Suppressor macrophage (primary cell): ENCODE measurements around the gene TMTC2.
"Not testable (repeated sequence)": the region's sequence is repeated elsewhere in the genome, so short reads cannot be mapped to it uniquely, and the experiment has no call there.

Experiments used
- DNase-seq, 4 experiments: peaks; one replicate each; pipeline ENCODE4 v3.0.0-alpha.2; 2020 to 2022

TMTC2 gene

DNA sequence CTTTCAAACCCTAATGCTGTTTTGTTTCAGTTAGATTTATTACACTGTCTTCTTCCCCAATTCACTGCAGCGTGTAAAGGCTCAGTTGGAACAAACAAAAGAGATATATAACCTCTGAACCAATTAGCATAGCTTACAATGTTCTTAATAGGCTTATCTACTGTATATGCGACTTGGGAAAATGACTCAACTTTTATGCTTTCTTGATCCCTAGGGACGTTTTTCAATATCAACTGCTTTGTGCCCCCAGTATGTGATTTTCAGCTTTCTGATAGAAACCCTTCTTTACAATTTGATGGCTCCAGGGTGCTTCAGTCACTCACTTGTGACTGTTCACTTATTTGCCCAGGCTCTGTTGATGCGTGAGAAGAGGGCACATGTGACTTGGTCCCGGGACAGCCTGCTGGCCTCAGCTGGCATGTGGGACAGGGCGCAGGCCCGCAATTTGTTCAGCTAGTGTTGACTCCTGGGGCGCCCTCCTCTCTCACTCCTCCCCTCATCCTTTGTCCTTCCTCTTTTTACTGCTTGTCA, 107.1 kb downstream of the TMTC2 start:
- no peak for DNase-seq

DNA sequence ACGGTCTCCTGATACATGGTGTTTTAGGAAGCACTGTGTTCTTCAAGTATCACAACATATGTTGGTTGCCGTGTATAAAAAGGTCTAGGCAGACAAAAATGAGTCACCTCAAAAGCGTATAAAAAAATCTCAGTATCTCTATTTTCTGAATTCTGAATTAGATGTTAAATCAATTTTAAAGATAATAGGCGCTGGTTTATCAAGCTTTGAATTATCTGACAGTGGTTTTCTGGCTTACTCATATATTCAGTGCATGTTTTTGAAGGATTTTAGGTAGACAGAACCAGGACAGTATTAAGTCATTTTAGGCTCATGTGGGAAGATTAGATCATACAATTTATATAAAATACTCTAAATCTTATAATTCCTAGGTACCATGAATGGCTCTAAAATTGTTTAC, 110.8 kb downstream of the TMTC2 start:
- no peak for DNase-seq

DNA sequence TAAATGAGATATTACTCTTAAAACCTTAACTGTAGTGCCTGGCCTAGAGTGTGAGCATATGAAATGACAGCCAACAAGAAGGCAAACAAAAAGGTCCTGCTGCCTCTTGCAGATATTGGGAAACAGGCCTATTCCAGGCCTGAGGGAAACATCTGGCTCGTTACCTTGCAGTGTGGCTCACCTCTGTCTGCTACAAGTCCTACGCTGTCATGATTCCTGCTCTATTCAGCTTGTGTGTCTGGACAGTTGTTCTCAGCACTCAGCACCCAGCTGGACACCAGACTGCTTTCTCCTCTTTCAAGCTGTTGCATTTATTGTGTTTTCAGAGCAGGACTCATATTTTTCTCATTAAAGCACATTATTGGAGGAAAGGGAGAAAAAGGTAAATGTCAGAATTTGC, 113.5 kb downstream of the TMTC2 start:
- DNase-seq: no peak

DNA sequence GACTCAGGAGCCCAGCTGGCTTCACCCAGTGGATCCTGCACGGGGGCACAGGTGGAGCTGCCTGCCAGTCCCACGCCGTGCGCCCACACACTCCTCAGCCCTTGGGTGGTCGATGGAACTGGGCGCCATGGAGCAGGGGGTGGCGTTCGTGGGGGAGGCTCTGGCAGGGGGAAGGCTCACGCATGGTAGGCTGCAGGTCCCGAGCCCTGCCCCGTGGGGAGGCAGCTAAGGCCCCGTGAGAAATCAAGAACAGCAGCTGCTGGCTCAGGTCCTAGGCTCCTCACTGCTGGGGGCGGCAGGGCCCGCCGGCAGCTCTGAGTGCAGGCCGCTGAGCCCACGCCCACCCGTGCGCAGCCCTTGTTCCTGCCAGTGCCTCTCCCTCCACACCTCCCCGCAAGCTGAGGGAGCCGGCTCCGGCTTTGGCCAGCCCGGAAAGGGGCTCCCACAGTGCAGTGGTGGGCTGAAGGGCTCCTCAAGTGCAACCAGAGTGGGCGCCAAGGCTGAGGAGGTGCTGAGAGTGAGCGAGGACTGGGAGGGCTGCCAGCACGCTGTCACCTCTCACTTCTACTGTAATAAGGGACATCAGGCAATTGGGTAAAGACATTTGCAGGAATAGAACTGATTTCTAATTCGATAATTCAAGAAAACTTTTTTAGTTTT, 115.4 kb downstream of the TMTC2 start:
- DNase-seq: no peak

DNA sequence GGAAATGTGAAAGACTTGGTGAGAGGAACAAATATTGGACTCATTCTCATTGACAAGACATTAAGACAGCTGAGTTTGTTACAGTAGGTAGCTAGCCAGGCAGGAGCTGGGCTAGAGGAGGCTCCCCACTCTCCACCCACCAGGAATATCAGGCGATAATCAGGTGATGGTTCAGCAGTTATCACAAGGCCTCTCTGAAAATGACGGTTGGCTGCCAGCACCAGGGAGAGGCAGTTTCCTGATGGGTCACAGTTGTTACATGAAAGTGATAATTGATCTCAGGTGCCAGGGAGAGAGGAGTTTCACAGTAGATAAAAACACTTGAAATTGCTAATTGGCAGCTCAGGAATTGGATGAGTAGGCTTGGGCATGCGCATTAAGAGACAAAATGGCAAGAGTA, 116.5 kb downstream of the TMTC2 start:
- no peak for DNase-seq

DNA sequence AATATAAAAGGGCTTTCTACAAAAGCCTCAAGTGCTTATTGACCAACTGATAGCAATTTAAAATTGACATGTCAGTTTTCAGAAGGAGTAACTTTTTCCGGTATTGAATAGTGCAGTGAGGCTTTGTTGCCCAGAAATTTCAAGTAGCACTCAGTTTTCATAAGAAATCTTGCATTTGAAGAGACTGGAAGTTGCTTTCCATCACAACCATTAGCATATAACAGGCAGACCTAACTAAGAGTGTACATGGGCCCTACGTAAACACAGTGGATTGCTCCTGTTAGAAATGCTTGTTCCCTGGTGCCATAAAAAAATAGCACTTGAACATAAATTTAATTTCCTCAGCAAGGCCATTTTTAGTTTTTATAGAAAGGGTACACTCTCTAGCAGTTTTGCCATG, 117.9 kb downstream of the TMTC2 start:
- no peak for DNase-seq

DNA sequence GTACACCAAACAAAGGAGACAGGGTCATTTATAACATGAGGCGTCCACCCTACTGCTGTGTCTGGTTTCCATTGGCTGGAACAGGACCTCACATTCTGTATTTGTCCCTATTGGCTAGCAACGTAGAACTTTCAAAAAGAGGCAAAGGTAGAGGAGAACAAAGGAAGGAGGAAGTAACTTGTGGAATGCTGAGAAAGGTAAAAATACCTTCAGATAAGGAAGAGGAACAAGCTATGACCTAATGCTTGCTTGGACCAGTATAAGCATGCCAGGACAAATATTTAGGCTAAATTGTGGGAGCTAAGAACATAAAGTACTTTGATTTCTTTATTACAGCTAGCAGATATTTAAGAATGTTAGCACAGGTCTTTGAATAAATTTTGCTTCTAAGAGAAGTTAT, 118.3 kb downstream of the TMTC2 start:
- not testable (repeated sequence) for DNase-seq

DNA sequence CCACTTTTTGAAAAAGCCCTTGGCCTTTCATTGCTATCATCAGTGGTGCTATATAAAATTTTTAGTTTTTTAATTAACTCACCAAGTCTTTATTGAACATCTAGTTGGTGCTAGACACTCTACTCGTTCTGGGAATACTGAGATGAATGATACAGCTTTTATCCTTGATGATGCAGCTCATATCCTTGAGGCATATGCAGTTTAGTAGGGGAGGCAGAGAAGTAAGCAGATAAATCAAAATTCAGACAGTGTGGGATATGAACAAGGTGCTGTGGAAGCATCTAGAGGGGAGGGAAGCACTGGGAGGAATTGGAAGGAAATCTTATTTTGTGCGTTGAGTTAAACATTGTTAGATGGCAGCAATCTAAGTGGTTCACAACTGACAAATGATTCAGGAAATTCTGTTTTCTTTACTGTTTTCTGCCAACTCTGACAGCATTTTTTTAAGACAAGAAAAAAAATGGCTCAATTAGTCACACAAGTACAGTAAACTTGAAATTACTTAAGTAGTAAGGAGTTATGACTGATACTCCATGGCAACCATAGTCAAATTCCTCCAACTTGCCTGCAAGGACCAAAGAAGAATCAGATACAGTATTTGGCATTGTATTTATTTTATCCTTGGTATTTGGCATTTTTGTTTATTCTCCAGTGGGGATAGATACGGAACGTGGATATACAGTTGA, 119.2 kb downstream of the TMTC2 start:
- DNase-seq: no peak

DNA sequence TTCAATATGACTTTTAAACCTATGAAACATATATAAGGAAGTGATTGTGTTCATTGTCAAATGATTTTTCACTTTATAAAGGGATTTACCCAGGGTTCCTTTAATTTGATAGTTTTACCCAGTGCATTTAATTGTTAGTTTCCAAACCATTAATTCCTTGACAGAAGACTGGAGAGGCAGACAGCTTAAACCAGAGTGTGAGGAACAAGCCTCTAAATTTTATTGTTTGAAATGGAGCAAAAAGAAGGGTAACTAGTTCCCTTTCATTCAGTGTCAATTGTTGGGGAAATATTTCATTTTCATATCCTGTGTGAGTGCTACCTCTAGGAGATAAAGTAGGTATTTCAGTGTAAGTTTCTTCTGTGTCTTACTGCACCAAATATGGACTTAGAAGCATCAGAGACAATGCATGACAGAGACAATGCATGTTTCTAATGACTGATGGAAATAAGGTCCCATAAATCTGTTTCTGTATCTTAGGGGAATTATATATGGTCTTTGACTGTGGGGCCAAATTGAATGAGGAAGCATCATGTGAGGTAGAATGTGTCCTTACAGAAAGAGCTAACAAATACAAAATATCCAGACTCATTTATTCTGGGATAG, 120.5 kb downstream of the TMTC2 start:
- DNase-seq: no peak

DNA sequence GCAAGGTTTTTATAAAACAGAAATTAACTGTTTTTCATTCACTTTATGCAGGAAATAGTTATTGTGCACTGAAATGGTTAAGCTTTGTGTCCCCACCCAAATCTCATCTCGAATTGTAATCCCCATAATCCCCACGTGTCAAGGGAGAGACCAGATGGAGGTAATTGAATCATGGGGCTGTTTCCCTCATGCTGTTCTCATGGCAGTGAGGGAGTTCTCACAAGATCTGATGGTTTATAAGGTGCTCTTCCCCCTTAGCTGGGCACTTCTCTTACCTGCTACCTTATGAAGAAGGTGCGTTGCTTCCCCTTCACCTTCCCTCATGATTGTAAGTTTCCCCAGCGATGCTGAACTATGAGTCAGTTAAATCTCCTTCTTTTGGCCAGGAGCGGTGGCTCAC, 123.9 kb downstream of the TMTC2 start:
- no peak for DNase-seq

DNA sequence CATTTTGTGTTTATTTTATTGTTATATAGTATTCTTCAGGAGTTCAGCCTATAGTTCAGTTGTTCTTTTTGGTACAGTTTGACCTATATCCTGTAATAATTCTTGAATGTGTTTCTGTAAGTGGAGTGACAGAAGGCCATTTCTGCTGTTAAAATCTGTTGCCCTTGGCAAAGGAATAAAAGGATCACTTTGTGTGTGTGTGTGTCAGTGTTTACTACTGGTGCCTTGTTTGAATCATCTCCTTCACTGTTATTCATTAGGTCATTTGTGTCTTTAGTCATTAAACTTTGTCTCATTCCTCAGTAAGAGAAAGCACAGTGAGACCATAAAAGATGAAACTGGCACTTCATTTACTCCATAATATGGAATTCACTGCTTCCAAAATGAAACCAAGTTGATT, 130.7 kb downstream of the TMTC2 start:
- no peak for DNase-seq

DNA sequence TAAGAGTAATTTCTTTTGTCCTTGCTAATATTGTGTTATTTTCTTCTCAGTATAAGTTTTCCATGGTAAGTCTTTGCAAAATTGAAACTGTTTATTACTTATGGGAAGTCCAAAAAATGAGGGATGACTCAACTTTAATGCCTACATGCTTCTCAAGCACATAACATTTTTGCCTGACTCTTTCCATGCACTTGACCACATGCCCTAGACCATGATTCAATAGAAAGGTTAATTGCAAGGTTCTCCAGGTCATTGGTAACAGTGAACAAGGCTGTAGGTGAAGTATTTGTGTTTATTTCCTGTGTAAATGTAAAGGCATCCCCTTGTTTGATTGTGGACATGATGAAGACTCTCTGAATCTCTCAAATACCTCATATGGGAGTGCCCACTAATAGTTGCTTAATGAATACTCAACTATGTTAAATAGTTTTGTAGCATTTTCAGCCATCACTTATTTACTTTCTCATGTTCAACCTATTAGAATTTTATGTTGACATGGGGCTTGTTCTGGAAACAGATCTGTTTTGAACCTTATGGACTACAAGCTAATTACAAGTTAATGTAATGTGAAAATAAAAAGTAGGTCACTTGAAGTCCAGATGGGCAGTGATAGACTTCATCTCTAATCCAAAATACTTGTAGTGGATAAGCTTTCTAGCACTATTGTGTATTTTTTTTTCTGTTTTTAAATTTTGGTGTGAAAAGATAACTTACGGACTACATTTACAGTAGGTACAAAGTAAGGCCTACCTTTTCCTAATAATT, 131.7 kb downstream of the TMTC2 start:
- peak in 3 of 4 experiments; percentile 9 to 28 (median 23) for DNase-seq

DNA sequence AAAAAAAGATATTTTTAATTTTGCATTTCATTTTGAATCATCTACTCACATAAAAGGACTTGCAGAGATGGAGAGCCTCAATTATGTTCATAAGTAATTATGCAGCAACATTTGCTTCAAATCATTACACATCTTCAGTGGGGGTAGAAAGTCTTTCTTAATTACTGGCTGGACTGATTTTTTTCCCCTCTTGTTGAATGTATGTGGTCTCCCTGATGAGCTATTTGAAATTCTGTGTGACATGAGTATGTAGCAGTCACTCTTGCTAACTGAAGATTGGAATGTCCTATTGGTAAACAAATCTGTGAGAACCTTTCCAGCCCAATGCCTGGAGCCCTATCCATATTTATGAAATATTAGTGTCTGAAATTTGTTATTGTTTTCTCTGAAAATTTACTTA, 139.8 kb downstream of the TMTC2 start:
- DNase-seq: no peak

DNA sequence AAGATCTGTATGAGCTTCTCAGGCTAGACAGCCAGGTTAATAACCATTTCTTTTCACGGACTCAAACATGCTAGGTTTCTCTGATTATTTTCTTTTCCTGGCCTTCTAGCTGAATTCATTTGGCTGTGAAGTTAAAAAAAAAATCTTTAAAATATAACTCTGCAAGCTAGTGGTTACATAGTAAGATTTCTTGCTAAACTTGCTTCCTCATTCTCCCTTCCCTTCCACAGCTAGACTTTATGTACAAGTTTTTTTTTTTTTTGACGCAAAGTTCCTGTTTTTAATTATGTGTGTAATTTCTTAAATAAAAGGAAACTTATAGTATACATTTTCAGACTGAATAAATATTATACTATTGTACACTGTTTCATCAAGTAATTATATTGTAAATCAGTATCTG, 145.4 kb downstream of the TMTC2 start:
- peak; percentile 26 to 87 (median 57) for DNase-seq

DNA sequence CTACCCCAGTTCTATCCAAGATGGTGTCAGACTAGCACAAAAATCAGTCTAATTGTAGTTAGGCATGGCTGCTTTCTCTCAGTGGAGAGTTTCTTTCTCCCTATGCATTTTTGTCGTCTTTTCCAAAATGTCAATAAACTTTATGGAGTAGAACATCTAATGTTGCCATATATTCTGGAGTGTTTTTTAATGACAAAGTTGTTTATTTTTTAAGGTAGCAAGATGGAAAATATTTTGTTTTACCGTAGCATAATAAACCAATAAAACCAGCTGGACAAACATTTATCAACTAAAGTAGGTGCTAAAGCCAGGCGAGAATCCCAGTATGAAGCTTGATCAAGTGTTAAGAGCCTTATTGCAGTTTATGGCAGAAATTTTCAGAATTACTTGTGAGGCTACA, 146.3 kb downstream of the TMTC2 start:
- no peak for DNase-seq

DNA sequence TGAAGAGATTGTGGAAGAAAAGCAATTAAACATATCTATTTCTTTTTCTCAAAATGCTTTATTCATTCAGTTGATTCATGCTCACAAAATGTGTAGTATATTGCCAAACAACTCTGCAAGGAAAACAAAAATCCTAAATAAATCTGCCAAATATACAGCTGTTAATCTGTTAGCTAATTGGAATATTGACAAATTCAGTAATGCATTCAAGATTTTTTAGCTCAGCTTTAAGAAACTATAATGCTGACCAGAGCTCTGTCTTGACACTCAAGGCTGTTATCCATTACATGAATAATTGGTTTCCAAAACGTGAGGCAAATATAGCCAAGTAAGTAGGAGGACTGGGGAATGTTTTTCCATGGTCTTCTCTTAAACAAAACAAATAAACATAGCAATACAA, 146.8 kb downstream of the TMTC2 start:
- DNase-seq: no peak

DNA sequence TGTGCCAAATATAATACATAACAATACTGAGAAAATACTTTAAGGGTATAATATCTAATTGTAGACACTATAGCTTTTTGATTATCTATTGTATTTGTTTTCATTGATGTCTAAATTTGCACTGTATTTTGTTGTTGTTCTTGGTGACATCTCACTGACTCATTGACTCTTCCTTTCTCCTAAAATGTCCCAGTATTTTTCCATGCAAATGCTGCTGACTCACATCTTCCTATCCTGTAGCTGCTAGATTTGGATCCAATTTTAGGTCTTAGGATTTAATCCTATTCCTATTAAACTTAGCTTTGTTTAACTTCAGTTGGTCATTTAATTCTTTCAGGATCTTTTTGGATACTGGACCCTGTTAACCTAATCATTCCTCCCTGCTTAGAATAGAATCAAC, 148.5 kb downstream of the TMTC2 start:
- no peak for DNase-seq

DNA sequence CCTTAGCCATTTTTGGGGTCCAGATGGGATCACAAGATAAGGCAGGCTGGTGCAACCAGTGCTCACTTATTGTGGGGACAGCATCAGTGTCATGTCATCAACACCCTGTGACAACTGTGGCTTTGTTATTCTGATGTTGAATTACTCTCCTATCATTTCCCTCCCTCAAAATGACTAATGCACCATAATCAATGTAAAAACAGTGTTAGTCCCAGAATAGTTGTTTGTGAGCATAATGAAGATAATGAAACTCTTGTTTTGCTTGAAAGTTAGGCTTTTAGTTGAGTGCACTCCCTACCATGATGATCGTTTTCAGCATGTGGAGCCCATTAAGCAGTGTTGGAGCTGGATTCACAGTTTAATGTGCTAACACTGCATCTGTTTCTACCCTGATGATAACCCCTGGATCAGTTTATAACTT, 151.4 kb downstream of the TMTC2 start:
- no peak for DNase-seq

DNA sequence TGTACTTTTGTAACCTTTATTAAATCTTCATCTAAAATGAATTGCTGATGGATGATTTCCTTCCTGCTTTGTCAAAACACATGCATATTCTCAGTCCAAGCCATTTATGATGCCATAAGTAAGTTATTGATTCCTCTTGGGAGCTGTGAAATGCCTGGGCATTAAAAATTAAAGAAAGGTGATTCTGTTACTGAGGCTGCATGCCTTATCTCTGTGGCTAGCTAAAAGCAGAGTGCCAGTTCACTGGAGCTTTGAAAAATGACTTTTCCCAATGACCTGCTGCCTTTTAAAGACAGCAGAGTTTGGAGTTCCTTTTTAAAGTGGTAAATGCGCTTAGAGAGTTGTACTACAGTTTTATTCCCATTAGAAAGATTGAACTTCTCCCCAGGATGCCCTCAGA, 152.1 kb downstream of the TMTC2 start:
- DNase-seq: no peak

DNA sequence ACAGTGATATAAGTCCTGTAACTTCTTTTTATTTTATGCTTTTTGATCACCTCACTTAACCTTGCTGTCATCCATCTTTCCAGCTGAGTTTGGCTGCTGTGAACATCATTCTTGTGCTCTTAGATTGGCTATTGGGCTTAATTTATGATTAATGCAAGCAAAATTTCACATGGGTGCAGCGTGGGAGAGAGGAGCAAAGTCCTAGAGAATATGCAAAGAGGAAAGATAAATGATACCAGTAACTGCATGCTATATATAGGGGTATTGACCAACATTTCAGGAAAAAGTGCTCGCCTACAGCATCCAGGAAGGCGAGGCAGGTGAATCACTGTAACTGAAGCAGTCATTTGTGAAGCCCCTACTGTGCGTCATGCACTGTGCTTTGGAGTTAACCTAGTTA, 153.1 kb downstream of the TMTC2 start:
- no peak for DNase-seq

DNA sequence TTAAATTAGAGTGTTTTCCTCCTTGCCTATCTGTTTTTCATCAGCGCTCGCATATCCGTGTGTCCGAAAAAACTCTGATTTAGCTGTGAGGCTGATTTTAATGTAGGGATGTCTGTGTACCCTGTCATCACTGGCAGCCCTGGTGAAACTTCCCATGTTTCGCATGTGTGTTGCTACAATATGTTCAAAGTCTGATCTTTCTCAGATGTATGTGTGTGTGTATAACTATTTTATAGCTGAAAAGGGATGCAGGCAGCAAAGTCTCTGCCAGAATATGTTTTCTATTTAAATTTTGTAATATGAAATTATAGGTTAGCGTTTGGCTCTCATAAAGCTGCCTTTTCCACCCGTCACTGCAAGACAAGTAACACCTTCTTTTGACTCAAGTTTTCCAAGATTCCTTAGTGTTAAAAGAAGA, 154.8 kb downstream of the TMTC2 start:
- DNase-seq: no peak

DNA sequence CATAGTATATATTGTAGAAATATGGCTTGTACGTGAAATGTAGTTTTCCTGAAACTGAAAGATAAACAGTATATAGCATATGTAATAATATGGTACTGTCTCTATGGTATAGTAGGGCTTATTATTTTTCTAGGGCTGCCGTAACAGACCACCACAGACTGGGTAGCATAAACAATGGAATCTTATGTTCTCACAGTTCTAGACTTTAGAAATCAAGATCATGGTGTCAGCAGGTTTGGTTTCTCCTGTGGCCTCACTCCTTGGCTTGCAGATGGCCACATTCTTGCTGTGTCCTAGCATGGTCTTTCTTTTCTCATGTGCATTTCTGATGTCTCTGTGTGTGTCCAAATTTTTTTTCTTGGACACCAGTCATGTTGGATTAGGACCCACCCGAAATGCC, 155.8 kb downstream of the TMTC2 start:
- no peak for DNase-seq

DNA sequence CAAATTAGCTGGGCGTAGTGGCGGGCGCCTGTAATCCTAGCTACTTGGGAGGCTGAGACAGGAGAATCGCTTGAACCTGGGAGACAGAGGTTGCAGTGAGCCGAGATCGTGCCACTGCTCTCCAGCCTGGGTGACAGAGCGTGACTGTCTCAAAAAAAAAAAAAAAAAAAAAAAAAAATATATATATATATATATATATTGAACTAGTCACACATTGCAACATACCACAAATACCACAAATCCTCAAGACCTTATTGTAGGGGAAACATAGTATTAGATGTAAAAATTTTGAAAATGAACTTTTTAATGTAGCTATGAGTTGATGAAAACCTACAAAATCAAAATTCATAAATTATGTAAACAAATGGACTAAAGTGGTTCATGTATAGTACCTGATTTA, 158.4 kb downstream of the TMTC2 start:
- DNase-seq: peak in 2 of 4 experiments; percentile 9 to 29
